Retina (tissue), 1 donor: ENCODE measurements around the gene LRP1B.
"Not testable (repeated sequence)": the region's sequence is repeated elsewhere in the genome, so short reads cannot be mapped to it uniquely, and the experiment has no call there.

Source experiments
- DNase-seq: peaks from one replicate; pipeline ENCODE4 v3.0.0-alpha.2; 2016

LRP1B gene

GRCh38 chr2:140481136-140481535, 1649.7 kb downstream of the LRP1B start:
- no peak for DNase-seq

- no peak for DNase-seq
Observed at GRCh38 chr2:140473851-140474250, 1657.0 kb downstream of the LRP1B start.

- no peak for DNase-seq
Observed at GRCh38 chr2:140472676-140473075, 1658.1 kb downstream of the LRP1B start.

GRCh38 chr2:140465301-140465700, 1665.5 kb downstream of the LRP1B start:
- DNase-seq, result peak; percentile 2

- no peak for DNase-seq
Observed at GRCh38 chr2:140462990-140463389, 1667.8 kb downstream of the LRP1B start.

- DNase-seq, result peak; percentile 22
Observed at GRCh38 chr2:140457483-140457882, 1673.3 kb downstream of the LRP1B start.

GRCh38 chr2:140455315-140455714, 1675.5 kb downstream of the LRP1B start:
- no peak for DNase-seq

- no peak for DNase-seq
Observed at GRCh38 chr2:140454717-140455116, 1676.1 kb downstream of the LRP1B start.

- DNase-seq, result no peak
Observed at GRCh38 chr2:140451324-140451723, 1679.5 kb downstream of the LRP1B start.

GRCh38 chr2:140442319-140442718, 1688.5 kb downstream of the LRP1B start:
- DNase-seq, result no peak

GRCh38 chr2:140440815-140441214, 1690.0 kb downstream of the LRP1B start:
- no peak for DNase-seq

- no peak for DNase-seq
Observed at GRCh38 chr2:140436936-140437335, 1693.9 kb downstream of the LRP1B start.

GRCh38 chr2:140427033-140427432, 1703.8 kb downstream of the LRP1B start:
- DNase-seq, result not testable (repeated sequence)

- DNase-seq, result no peak
Observed at GRCh38 chr2:140424471-140424870, 1706.3 kb downstream of the LRP1B start.

GRCh38 chr2:140422759-140423158, 1708.1 kb downstream of the LRP1B start:
- DNase-seq, result no peak

- no peak for DNase-seq
Observed at GRCh38 chr2:140417504-140417903, 1713.3 kb downstream of the LRP1B start.

GRCh38 chr2:140416577-140416976, 1714.2 kb downstream of the LRP1B start:
- no peak for DNase-seq

- DNase-seq, result not testable (repeated sequence)
Observed at GRCh38 chr2:140415035-140415434, 1715.8 kb downstream of the LRP1B start.

- no peak for DNase-seq
Observed at GRCh38 chr2:140410695-140411094, 1720.1 kb downstream of the LRP1B start.

GRCh38 chr2:140401056-140401455, 1729.8 kb downstream of the LRP1B start:
- no peak for DNase-seq

- no peak for DNase-seq
Observed at GRCh38 chr2:140392824-140393223, 1738.0 kb downstream of the LRP1B start.

- DNase-seq, result no peak
Observed at GRCh38 chr2:140384946-140385345, 1745.9 kb downstream of the LRP1B start.

- no peak for DNase-seq
Observed at GRCh38 chr2:140383781-140384180, 1747.0 kb downstream of the LRP1B start.

GRCh38 chr2:140376686-140377085, 1754.1 kb downstream of the LRP1B start:
- no peak for DNase-seq

GRCh38 chr2:140363131-140363530, 1767.7 kb downstream of the LRP1B start:
- DNase-seq, result peak; percentile 13

GRCh38 chr2:140362361-140362760, 1768.5 kb downstream of the LRP1B start:
- no peak for DNase-seq
